ENCODE results near the gene SNX13.

The SNX13 gene

GRCh38 chr7:17943006-17943405, 2.7 kb upstream of the SNX13 start:
- DNase-seq, result no peak

GRCh38 chr7:17942231-17942630, 1.9 kb upstream of the SNX13 start:
- peak; percentile 17 for DNase-seq

GRCh38 chr7:17940951-17941431, 697 bp upstream of the SNX13 start:
- peak; percentile 79 for DNase-seq

GRCh38 chr7:17939606-17940301, 540 bp downstream of the SNX13 start:
- DNase-seq, result peak; percentile 83

GRCh38 chr7:17939211-17939605, 1.1 kb downstream of the SNX13 start:
- peak; percentile 71 for DNase-seq

GRCh38 chr7:17937506-17938120, 2.7 kb downstream of the SNX13 start:
- peak; percentile 25 for DNase-seq

- no peak for DNase-seq
Measured at GRCh38 chr7:17936321-17936720, 4.0 kb downstream of the SNX13 start.

- no peak for DNase-seq
Measured at GRCh38 chr7:17934612-17935240, 5.6 kb downstream of the SNX13 start.

GRCh38 chr7:17934094-17934493, 6.2 kb downstream of the SNX13 start:
- DNase-seq, result no peak

- DNase-seq, result no peak
Measured at GRCh38 chr7:17932770-17933169, 7.5 kb downstream of the SNX13 start.

- no peak for DNase-seq
Measured at GRCh38 chr7:17931069-17931468, 9.2 kb downstream of the SNX13 start.

GRCh38 chr7:17930546-17930945, 9.7 kb downstream of the SNX13 start:
- no peak for DNase-seq

- no peak for DNase-seq
Measured at GRCh38 chr7:17929647-17930395, 10.5 kb downstream of the SNX13 start.

- no peak for DNase-seq
Measured at GRCh38 chr7:17928055-17928454, 12.2 kb downstream of the SNX13 start.

GRCh38 chr7:17921857-17922416, 18.4 kb downstream of the SNX13 start:
- peak; percentile 27 for DNase-seq

- no peak for DNase-seq
Measured at GRCh38 chr7:17917842-17918241, 22.5 kb downstream of the SNX13 start.

- no peak for DNase-seq
Measured at GRCh38 chr7:17916786-17917185, 23.5 kb downstream of the SNX13 start.

- no peak for DNase-seq
Measured at GRCh38 chr7:17915796-17916195, 24.5 kb downstream of the SNX13 start.

- DNase-seq, result no peak
Measured at GRCh38 chr7:17915168-17915567, 25.1 kb downstream of the SNX13 start.

- DNase-seq, result peak; percentile 35
Measured at GRCh38 chr7:17913250-17913649, 27.0 kb downstream of the SNX13 start.

- no peak for DNase-seq
Measured at GRCh38 chr7:17912536-17913235, 27.6 kb downstream of the SNX13 start.

- DNase-seq, result no peak
Measured at GRCh38 chr7:17912050-17912449, 28.2 kb downstream of the SNX13 start.

Measured in NCI-H69 (cell line).